OCI-LY1 (cell line): ENCODE data around the gene HCRTR2.
A peak's percentile ranks its signal among the peaks of the same experiment; 100 is the strongest.

Experiments used
- EZH2 ChIP-seq: fragments of 200-600 bp; sonication (generic), shearing (Covaris generic); IDR thresholded peaks from 2 replicates; pipeline ENCODE4 v1.8.0; 2017; ENCODE audit warnings: borderline replicate concordance, mixed run types, mild to moderate bottlenecking, antibody characterized with exemption, low read length, moderate library complexity, mixed read lengths
- TF ChIP-seq, protein P1 (sequence below): fragments of 200-600 bp; sonication (generic), shearing (Covaris generic); IDR thresholded peaks from 2 replicates; pipeline ENCODE4 v1.5.1; 2017; ENCODE audit warnings: mild to moderate bottlenecking, antibody characterized with exemption, low read length, moderate library complexity, mixed read lengths

- TF ChIP-seq, protein P1, sequence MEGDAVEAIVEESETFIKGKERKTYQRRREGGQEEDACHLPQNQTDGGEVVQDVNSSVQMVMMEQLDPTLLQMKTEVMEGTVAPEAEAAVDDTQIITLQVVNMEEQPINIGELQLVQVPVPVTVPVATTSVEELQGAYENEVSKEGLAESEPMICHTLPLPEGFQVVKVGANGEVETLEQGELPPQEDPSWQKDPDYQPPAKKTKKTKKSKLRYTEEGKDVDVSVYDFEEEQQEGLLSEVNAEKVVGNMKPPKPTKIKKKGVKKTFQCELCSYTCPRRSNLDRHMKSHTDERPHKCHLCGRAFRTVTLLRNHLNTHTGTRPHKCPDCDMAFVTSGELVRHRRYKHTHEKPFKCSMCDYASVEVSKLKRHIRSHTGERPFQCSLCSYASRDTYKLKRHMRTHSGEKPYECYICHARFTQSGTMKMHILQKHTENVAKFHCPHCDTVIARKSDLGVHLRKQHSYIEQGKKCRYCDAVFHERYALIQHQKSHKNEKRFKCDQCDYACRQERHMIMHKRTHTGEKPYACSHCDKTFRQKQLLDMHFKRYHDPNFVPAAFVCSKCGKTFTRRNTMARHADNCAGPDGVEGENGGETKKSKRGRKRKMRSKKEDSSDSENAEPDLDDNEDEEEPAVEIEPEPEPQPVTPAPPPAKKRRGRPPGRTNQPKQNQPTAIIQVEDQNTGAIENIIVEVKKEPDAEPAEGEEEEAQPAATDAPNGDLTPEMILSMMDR = peak; percentile 50; the same call in 1 of the 2 replicates
- TF ChIP-seq EZH2 = no peak
Measured at GRCh38 chr6:55293116-55293515, 118.8 kb downstream of the HCRTR2 start.
